GM23338 (cell line): ENCODE results near the gene JAM2. TPM values are rescaled to one million over a fixed set of nuclear protein-coding genes. Genes with fewer than 3 reads are reported as not detected.

Source experiments
- ATAC-seq: fragments of 200-7000 bp; cut with Tn5 transposase; 3 replicates; pipeline ENCODE4 v1.9.1; 2020
- DNase-seq: peaks from one replicate; pipeline ENCODE4 v3.0.0-alpha.2; 2015; ENCODE audit warnings: low spot score
- H2AFZ ChIP-seq: fragments of 200-600 bp; sonication (generic); 2 replicates; pipeline ENCODE4 v1.8.0; 2016; ENCODE audit warnings: antibody characterized with exemption, mild to moderate bottlenecking, moderate library complexity
- H3F3A ChIP-seq: fragments of 200-600 bp; sonication (generic); replicated peaks from 2 replicates; pipeline ENCODE4 v1.8.0; 2017; ENCODE audit warnings: antibody characterized with exemption, mixed run types, low read depth
- H3K27ac ChIP-seq: fragments of 200-600 bp; sonication (generic); 2 replicates; pipeline ENCODE4 v1.6.1; 2016; ENCODE audit warnings: low read depth
- H3K27me3 ChIP-seq: fragments of 200-600 bp; sonication (generic); 2 replicates; pipeline ENCODE4 v1.8.0; 2016; ENCODE audit warnings: mild to moderate bottlenecking, mixed run types, moderate library complexity; ENCODE audit not compliant: insufficient read depth
- H3K36me3 ChIP-seq: fragments of 200-600 bp; sonication (generic); 2 replicates; pipeline ENCODE4 v1.8.0; 2016; ENCODE audit warnings: mild to moderate bottlenecking; ENCODE audit not compliant: insufficient read depth
- H3K4me1 ChIP-seq: fragments of 200-600 bp; sonication (generic); 2 replicates; pipeline ENCODE4 v1.8.0; 2016; ENCODE audit warnings: mild to moderate bottlenecking, moderate library complexity; ENCODE audit not compliant: insufficient read depth
- H3K4me2 ChIP-seq: fragments of 200-600 bp; sonication (generic); 2 replicates; pipeline ENCODE4 v1.7.1; 2017; ENCODE audit warnings: mixed run types
- H3K4me3 ChIP-seq: fragments of 200-600 bp; sonication (generic); 2 replicates; pipeline ENCODE4 v1.6.1; 2016; ENCODE audit warnings: mixed run types
- H3K79me2 ChIP-seq: fragments of 200-600 bp; sonication (generic); replicated peaks from 2 replicates; pipeline ENCODE4 v1.8.0; 2017; ENCODE audit warnings: mild to moderate bottlenecking; ENCODE audit not compliant: insufficient read depth
- H3K9me2 ChIP-seq: fragments of 200-600 bp; sonication (generic); 2 replicates; pipeline ENCODE4 v1.8.0; 2017; ENCODE audit not compliant: insufficient read depth
- H4K20me1 ChIP-seq: fragments of 200-600 bp; sonication (generic); replicated peaks from 2 replicates; pipeline ENCODE4 v1.8.0; 2017; ENCODE audit warnings: mild to moderate bottlenecking; ENCODE audit not compliant: insufficient read depth
- H3K27ac Mint-ChIP-seq: 2 replicates; pipeline ENCODE4 v1.8.0; 2020; ENCODE audit warnings: inconsistent platforms, mild to moderate bottlenecking, moderate library complexity, mixed read lengths
- H3K27me3 Mint-ChIP-seq: 3 replicates; pipeline ENCODE4 v1.8.0; 2022; ENCODE audit warnings: low read depth, mild to moderate bottlenecking, moderate library complexity, mixed read lengths, inconsistent platforms; ENCODE audit not compliant: insufficient read depth, poor library complexity
- H3K36me3 Mint-ChIP-seq: 3 replicates; pipeline ENCODE4 v1.8.0; 2021; ENCODE audit warnings: low read depth, mild to moderate bottlenecking, inconsistent platforms, moderate library complexity, mixed read lengths
- H3K4me1 Mint-ChIP-seq: 3 replicates; pipeline ENCODE4 v1.8.0; 2020; ENCODE audit warnings: mild to moderate bottlenecking, inconsistent platforms, mixed read lengths
- H3K4me3 Mint-ChIP-seq: 3 replicates; pipeline ENCODE4 v1.8.0; 2021; ENCODE audit warnings: moderate library complexity, mild to moderate bottlenecking, inconsistent platforms, mixed read lengths
- H3K9me3 Mint-ChIP-seq: 3 replicates; pipeline ENCODE4 v1.8.0; 2020; ENCODE audit warnings: moderate library complexity, mild to moderate bottlenecking, inconsistent platforms, mixed read lengths
- CREB1 ChIP-seq: fragments of 250-450 bp; sonication (Bioruptor Pico); IDR thresholded peaks from 2 replicates; pipeline ENCODE4 v1.5.0; 2020; ENCODE audit warnings: low read depth, mild to moderate bottlenecking, moderate library complexity
- ETS1 ChIP-seq: IDR thresholded peaks from 2 replicates; pipeline ENCODE4 v1.6.1; 2016; ENCODE audit warnings: antibody characterized with exemption
- EZH2 ChIP-seq: fragments of 200-600 bp; sonication (generic); IDR thresholded peaks from one replicate; pipeline ENCODE4 v1.8.0; 2017; ENCODE audit warnings: antibody characterized with exemption, mild to moderate bottlenecking, low read depth; ENCODE audit not compliant: unreplicated experiment
- EZH2phosphoT487 ChIP-seq: fragments of 200-600 bp; sonication (generic); IDR thresholded peaks from one replicate; pipeline ENCODE4 v1.8.1; 2018; ENCODE audit warnings: antibody characterized with exemption; ENCODE audit not compliant: unreplicated experiment
- JUNB ChIP-seq: IDR thresholded peaks from one replicate; pipeline ENCODE4 v1.6.1; 2016; ENCODE audit warnings: antibody characterized with exemption; ENCODE audit not compliant: unreplicated experiment
- NANOG ChIP-seq: IDR thresholded peaks from 2 replicates; pipeline ENCODE4 v1.6.1; 2016; ENCODE audit warnings: antibody characterized with exemption, borderline replicate concordance
- POLR2AphosphoS5 ChIP-seq: IDR thresholded peaks from 2 replicates; pipeline ENCODE4 v1.6.1; 2016; ENCODE audit warnings: antibody characterized with exemption, low read depth
- REST ChIP-seq: IDR thresholded peaks from one replicate; pipeline ENCODE4 v1.6.1; 2018; ENCODE audit warnings: antibody characterized with exemption; ENCODE audit not compliant: unreplicated experiment
- STAT1 ChIP-seq: IDR thresholded peaks from one replicate; pipeline ENCODE4 v1.6.1; 2016; ENCODE audit warnings: antibody characterized with exemption; ENCODE audit not compliant: unreplicated experiment
- ZNF114 ChIP-seq: fragments of 250-450 bp; sonication (Bioruptor Pico); IDR thresholded peaks from 2 replicates; pipeline ENCODE4 v1.5.0; 2020; ENCODE audit warnings: mild to moderate bottlenecking, moderate library complexity
- ZNF331 ChIP-seq: fragments of 250-450 bp; sonication (Bioruptor Pico); IDR thresholded peaks from 2 replicates; pipeline ENCODE4 v1.5.0; 2020; ENCODE audit warnings: low read depth, mild to moderate bottlenecking, moderate library complexity
- ZNF462 ChIP-seq: fragments of 250-450 bp; sonication (Bioruptor Pico); IDR thresholded peaks from 2 replicates; pipeline ENCODE4 v1.5.0; 2020; ENCODE audit warnings: mild to moderate bottlenecking, moderate library complexity
- polyA plus RNA-seq: library from polyadenylated mRNA; unstranded; fragments of >200 nt; fragmentation: Nextera tagmentation; extraction: Ambion mirVana; gene quantifications from 2 replicates; pipeline ENCODE4 v1.2.1, GENCODE V29; 2016
- total RNA-seq: library from RNA; depleted of rRNA; stranded (reverse); fragments of >200 nt; shearing (Covaris generic); gene quantifications from 2 replicates; pipeline ENCODE4 v1.2.3, GENCODE V29; 2014
- TF ChIP-seq, protein P1 (sequence below), 2 experiments: fragments of 200-600 bp in 1 of 2; sonication (generic) in 1 of 2; conservative IDR thresholded peaks; 2 replicates each; pipeline versions ENCODE4 v1.5.1 to v1.6.1; 2016 to 2017; ENCODE audit warnings: antibody characterized with exemption in 2 of 2, low read depth in 2 of 2, mild to moderate bottlenecking in 2 of 2, moderate library complexity in 1 of 2

The JAM2 gene
- total and polyA plus RNA-seq, 2 experiments from 2014 or later, result 4.9 to 14.6 TPM

DNA sequence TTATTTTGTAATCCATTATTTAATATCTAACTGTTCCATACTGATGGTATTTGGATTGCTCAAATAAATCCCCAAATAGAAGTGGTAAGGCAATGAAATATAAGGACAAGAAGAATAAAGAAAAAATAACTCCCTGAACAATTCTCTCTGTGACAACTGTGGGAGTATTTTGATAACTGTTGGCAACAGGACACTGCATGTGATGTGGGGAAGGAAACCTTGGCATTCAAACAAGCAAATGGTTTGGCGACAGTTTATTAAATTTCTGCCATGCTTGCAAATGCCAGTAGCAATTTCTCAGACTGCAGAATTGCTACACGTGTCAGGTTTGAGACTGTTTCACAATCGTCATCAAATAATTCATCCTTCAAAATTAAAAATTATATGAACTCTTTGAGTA, 23.2 kb upstream of the JAM2 start:
- no peaks in the 10 kb centered on the region for H3K9me2 ChIP-seq
- Mint-ChIP-seq H3K4me1 (no peaks in the 10 kb centered on the region; the same call in 2 of the 3 replicates), H3K27me3 (peaks cover 3% of the 10 kb centered on the region), H3K36me3 (no peaks in the 10 kb centered on the region), H3K27ac (no peak overlapping the region), H3K9me3 (no peaks in the 10 kb centered on the region), H3K4me3 (no peak overlapping the region)
- H4K20me1 ChIP-seq, result 0 out of 2 replicates have a peak, but pooled peaks cover 6% of the 10 kb centered on the region
- no peak overlapping the region for H3K4me2 ChIP-seq
- no peak overlapping the region for H3K4me3 ChIP-seq
- no peak for ATAC-seq
- no peak overlapping the region for H3K27ac ChIP-seq
- H3K4me1 ChIP-seq, result no peaks in the 10 kb centered on the region
- TF ChIP-seq STAT1 (no peak), CREB1 (CRISPR knock-in tag) (no peak), JUNB (no peak), EZH2 (no peak), ETS1 (no peak), REST (no peak), NANOG (no peak), EZH2phosphoT487 (no peak), ZNF462 (CRISPR knock-in tag) (no peak), POLR2AphosphoS5 (no peak), ZNF331 (CRISPR knock-in tag) (no peak), ZNF114 (CRISPR knock-in tag) (no peak)
- TF ChIP-seq, protein P1, sequence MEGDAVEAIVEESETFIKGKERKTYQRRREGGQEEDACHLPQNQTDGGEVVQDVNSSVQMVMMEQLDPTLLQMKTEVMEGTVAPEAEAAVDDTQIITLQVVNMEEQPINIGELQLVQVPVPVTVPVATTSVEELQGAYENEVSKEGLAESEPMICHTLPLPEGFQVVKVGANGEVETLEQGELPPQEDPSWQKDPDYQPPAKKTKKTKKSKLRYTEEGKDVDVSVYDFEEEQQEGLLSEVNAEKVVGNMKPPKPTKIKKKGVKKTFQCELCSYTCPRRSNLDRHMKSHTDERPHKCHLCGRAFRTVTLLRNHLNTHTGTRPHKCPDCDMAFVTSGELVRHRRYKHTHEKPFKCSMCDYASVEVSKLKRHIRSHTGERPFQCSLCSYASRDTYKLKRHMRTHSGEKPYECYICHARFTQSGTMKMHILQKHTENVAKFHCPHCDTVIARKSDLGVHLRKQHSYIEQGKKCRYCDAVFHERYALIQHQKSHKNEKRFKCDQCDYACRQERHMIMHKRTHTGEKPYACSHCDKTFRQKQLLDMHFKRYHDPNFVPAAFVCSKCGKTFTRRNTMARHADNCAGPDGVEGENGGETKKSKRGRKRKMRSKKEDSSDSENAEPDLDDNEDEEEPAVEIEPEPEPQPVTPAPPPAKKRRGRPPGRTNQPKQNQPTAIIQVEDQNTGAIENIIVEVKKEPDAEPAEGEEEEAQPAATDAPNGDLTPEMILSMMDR (conservative IDR thresholded peaks at IDR 0.05; ENCODE audit: low read depth in 2 of 2), result no peak
- H3F3A ChIP-seq, result no peaks in the 10 kb centered on the region
- H3K27me3 ChIP-seq, result no peaks in the 10 kb centered on the region
- no peak for DNase-seq
- H3K36me3 ChIP-seq, result no peaks in the 10 kb centered on the region
- no peak overlapping the region for H2AFZ ChIP-seq
- H3K79me2 ChIP-seq, result no peaks in the 10 kb centered on the region
